ENCODE measurements around the gene SEMA3D.

DNA sequence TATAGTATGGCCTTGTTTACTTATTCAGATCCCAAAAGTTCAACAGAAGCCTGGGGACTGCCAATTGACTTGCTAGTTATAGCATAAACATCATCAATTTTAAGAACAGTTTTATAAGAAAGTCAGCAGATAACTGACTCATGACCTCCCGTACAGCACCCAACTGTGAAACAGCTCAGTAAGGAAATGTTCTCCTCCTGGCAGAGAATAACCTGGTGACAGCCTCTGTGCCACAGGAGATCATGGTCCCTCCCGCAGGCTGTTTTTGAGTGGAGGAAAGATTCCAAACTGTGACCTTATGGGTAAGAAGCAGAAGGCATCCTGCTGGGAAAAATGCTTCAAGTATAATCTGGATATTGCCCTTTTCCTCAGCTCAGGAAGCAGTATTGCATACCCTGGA lies 182.5 kb downstream of the SEMA3D start:
- TF ChIP-seq, protein P1, sequence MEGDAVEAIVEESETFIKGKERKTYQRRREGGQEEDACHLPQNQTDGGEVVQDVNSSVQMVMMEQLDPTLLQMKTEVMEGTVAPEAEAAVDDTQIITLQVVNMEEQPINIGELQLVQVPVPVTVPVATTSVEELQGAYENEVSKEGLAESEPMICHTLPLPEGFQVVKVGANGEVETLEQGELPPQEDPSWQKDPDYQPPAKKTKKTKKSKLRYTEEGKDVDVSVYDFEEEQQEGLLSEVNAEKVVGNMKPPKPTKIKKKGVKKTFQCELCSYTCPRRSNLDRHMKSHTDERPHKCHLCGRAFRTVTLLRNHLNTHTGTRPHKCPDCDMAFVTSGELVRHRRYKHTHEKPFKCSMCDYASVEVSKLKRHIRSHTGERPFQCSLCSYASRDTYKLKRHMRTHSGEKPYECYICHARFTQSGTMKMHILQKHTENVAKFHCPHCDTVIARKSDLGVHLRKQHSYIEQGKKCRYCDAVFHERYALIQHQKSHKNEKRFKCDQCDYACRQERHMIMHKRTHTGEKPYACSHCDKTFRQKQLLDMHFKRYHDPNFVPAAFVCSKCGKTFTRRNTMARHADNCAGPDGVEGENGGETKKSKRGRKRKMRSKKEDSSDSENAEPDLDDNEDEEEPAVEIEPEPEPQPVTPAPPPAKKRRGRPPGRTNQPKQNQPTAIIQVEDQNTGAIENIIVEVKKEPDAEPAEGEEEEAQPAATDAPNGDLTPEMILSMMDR (conservative IDR thresholded peaks at IDR 0.05; ENCODE audit: low read depth, low read length) = no peak
- no peak for TF ChIP-seq EZH2 (IDR thresholded peaks at IDR 0.05; ENCODE audit: borderline replicate concordance, low read depth, low read length, poor library complexity, severe bottlenecking)

Measured in A673 (cell line).